SK-N-SH (cell line): ENCODE results near the gene GNG13. TPM values are rescaled to one million over a fixed set of nuclear protein-coding genes. Genes with fewer than 3 reads are reported as not detected.

Source experiments
- CTCF ChIA-PET: fragments of 300-600, 350-600 bp; formaldehyde crosslinking; extraction: SDS; loops from one replicate; lab custom pipeline; 2021; lab: Yijun Ruan, JAX
- POLR2A ChIA-PET: fragments of 350-600 bp; sonication (Branson Sonifier 250); formaldehyde crosslinking; extraction: SDS; loops from one replicate; lab custom pipeline; 2020; ENCODE audit warnings: antibody characterized with exemption, inconsistent platforms; lab: Yijun Ruan, JAX
- DNase-seq: peaks from one replicate; pipeline ENCODE4 v3.0.0; 2012
- H2AFZ ChIP-seq: fragments of 200-600 bp; sonication (generic); 2 replicates; pipeline ENCODE4 v1.8.1; 2016; ENCODE audit warnings: antibody characterized with exemption, mild to moderate bottlenecking, low read depth
- H3F3A ChIP-seq: fragments of 200-600 bp; sonication (generic); replicated peaks from 2 replicates; pipeline ENCODE3; 2016; ENCODE audit warnings: antibody characterized with exemption, mild to moderate bottlenecking; ENCODE audit not compliant: insufficient read depth
- H3K27ac ChIP-seq, 2 experiments: fragments of 200-500 bp in 1 of 2; fragments of 200-600 bp in 1 of 2; sonication (Bioruptor generic) in 1 of 2; sonication (generic), shearing (Covaris generic) in 1 of 2; 2 replicates each; pipeline versions ENCODE4 v1.5.1 to v1.6.1; 2014 to 2016; ENCODE audit warnings: low read depth in 2 of 2, inconsistent platforms in 1 of 2, low read length in 1 of 2, mild to moderate bottlenecking in 1 of 2, mixed read lengths in 1 of 2
- H3K27me3 ChIP-seq: fragments of 200-600 bp; sonication (generic), shearing (Covaris generic); 2 replicates; pipeline ENCODE4 v1.6.1; 2016; ENCODE audit warnings: mixed run types; ENCODE audit not compliant: insufficient read depth
- H3K36me3 ChIP-seq, 2 experiments: fragments of 200-500 bp in 1 of 2; fragments of 200-600 bp in 1 of 2; sonication (Bioruptor generic) in 1 of 2; sonication (generic) in 1 of 2; replicated peaks in 1 of 2; 2 replicates each; pipeline versions ENCODE3 to v1.5.1; 2014 to 2016; ENCODE audit warnings: low read length in 1 of 2, mild to moderate bottlenecking in 1 of 2; ENCODE audit not compliant: insufficient read depth in 2 of 2, control insufficient read depth in 1 of 2
- H3K4me1 ChIP-seq, 2 experiments: fragments of 200-500 bp in 1 of 2; fragments of 200-600 bp in 1 of 2; sonication (Bioruptor generic) in 1 of 2; sonication (generic), shearing (Covaris generic) in 1 of 2; 2 replicates each; pipeline versions ENCODE4 v1.5.1 to v1.6.1; 2014 to 2016; ENCODE audit warnings: low read depth in 1 of 2, low read length in 1 of 2, mixed run types in 1 of 2; ENCODE audit not compliant: insufficient read depth in 2 of 2, control insufficient read depth in 1 of 2
- H3K4me2 ChIP-seq: fragments of 200-600 bp; sonication (generic), shearing (Covaris generic); 2 replicates; pipeline ENCODE4 v1.6.1; 2017; ENCODE audit warnings: mixed run types
- H3K4me3 ChIP-seq, 2 experiments: fragments of 200-500 bp in 1 of 2; fragments of 200-600 bp in 1 of 2; sonication (Bioruptor generic) in 1 of 2; sonication (generic), shearing (Covaris generic) in 1 of 2; 2 replicates each; pipeline versions ENCODE4 v1.5.1 to v1.8.1; 2014 to 2016; ENCODE audit warnings: low read depth in 2 of 2, inconsistent platforms in 1 of 2, low read length in 1 of 2, mild to moderate bottlenecking in 1 of 2, mixed read lengths in 1 of 2, moderate library complexity in 1 of 2
- H3K79me2 ChIP-seq: fragments of 200-600 bp; sonication (generic); 2 replicates; pipeline ENCODE4 v1.8.1; 2017; ENCODE audit warnings: mild to moderate bottlenecking; ENCODE audit not compliant: insufficient read depth
- H3K9ac ChIP-seq: fragments of 200-600 bp; sonication (generic); 2 replicates; pipeline ENCODE4 v1.6.1; 2017; ENCODE audit warnings: mixed run types
- H3K9me2 ChIP-seq: fragments of 200-600 bp; sonication (generic); 2 replicates; pipeline ENCODE4 v1.6.1; 2017; ENCODE audit warnings: mixed run types
- H3K9me3 ChIP-seq: fragments of 200-600 bp; sonication (generic); 2 replicates; pipeline ENCODE4 v1.6.1; 2017; ENCODE audit warnings: mixed run types, mild to moderate bottlenecking, moderate library complexity
- H4K20me1 ChIP-seq: fragments of 200-600 bp; sonication (generic); 2 replicates; pipeline ENCODE4 v1.6.1; 2017; ENCODE audit warnings: mild to moderate bottlenecking, mixed run types; ENCODE audit not compliant: insufficient read depth
- CHD2 ChIP-seq: fragments of 150-350 bp; IDR thresholded peaks from 2 replicates; pipeline ENCODE4 v1.6.1; 2018; ENCODE audit warnings: low read length; ENCODE audit not compliant: partially characterized antibody
- ELF1 ChIP-seq: IDR thresholded peaks from 2 replicates; pipeline ENCODE4 v1.4.0; 2012
- EP300 ChIP-seq, 2 experiments: IDR thresholded peaks; 2 replicates each; pipeline versions ENCODE4 v1.4.0 to v1.6.1; 2012; ENCODE audit warnings: borderline replicate concordance in 1 of 2, low read depth in 1 of 2, low read length in 1 of 2
- EZH2phosphoT487 ChIP-seq: fragments of 200-600 bp; sonication (generic); IDR thresholded peaks from 2 replicates; pipeline ENCODE4 v1.6.1; 2017; ENCODE audit warnings: low read depth, mixed run types, mild to moderate bottlenecking, antibody characterized with exemption, moderate library complexity, borderline replicate concordance
- GABPA ChIP-seq: IDR thresholded peaks from 2 replicates; pipeline ENCODE4 v1.4.0; 2012; ENCODE audit warnings: low read depth, mild to moderate bottlenecking
- MEF2A ChIP-seq: IDR thresholded peaks from 2 replicates; pipeline ENCODE4 v1.4.0; 2012; ENCODE audit warnings: low read depth, borderline replicate concordance
- NFIC ChIP-seq: IDR thresholded peaks from 2 replicates; pipeline ENCODE4 v1.4.0; 2012; ENCODE audit warnings: borderline replicate concordance
- NRF1 ChIP-seq: IDR thresholded peaks from 2 replicates; pipeline ENCODE4 v1.6.1; 2012; ENCODE audit warnings: low read depth, mild to moderate bottlenecking, low read length
- POLR2AphosphoS5 ChIP-seq: IDR thresholded peaks from 2 replicates; pipeline ENCODE4 v1.6.1; 2012; ENCODE audit warnings: low read depth, low read length
- SIN3A ChIP-seq: IDR thresholded peaks from 2 replicates; pipeline ENCODE4 v1.6.1; 2012; ENCODE audit warnings: low read depth, mild to moderate bottlenecking, low read length, moderate library complexity, borderline replicate concordance
- TAF1 ChIP-seq: IDR thresholded peaks from 2 replicates; pipeline ENCODE4 v1.6.1; 2012; ENCODE audit warnings: low read depth, mild to moderate bottlenecking, low read length, moderate library complexity, borderline replicate concordance
- TCF12 ChIP-seq: IDR thresholded peaks from 2 replicates; pipeline ENCODE4 v1.4.0; 2012
- YY1 ChIP-seq: IDR thresholded peaks from 2 replicates; pipeline ENCODE4 v1.4.0; 2012; ENCODE audit warnings: low read depth, mild to moderate bottlenecking
- WGBS: methylation state at CpG from one replicate; pipeline ENCODE4 v1.1.6; 2017; ENCODE audit warnings: low lambda C conversion rate; 5-methylcytosine and 5-hydroxymethylcytosine counted together
- polyA plus RNA-seq, 3 experiments: library from polyadenylated mRNA; depleted of rRNA; stranded (reverse); fragments of >200 nt; gene quantifications; 2 replicates each; pipeline ENCODE4 v1.2.3, GENCODE V29; 2012
- TF ChIP-seq, protein P1 (sequence below): fragments of 150-350 bp; IDR thresholded peaks from 2 replicates; pipeline ENCODE4 v1.6.1; 2017; ENCODE audit warnings: antibody characterized with exemption, low read length, low read depth, borderline replicate concordance
- TF ChIP-seq, protein P2 (sequence below): IDR thresholded peaks from 2 replicates; pipeline ENCODE4 v1.4.0; 2012; ENCODE audit warnings: low read depth
- TF ChIP-seq, protein P3 (sequence below): IDR thresholded peaks from 2 replicates; pipeline ENCODE4 v1.4.0; 2012; ENCODE audit warnings: low read depth, borderline replicate concordance
- TF ChIP-seq, protein P4 (sequence below): IDR thresholded peaks from 2 replicates; pipeline ENCODE4; 2012
- TF ChIP-seq, protein P5 (sequence below): IDR thresholded peaks from 2 replicates; pipeline ENCODE4 v1.4.0; 2012; ENCODE audit warnings: low read depth, borderline replicate concordance
- TF ChIP-seq, protein P6 (sequence below): IDR thresholded peaks from 2 replicates; pipeline ENCODE4 v1.6.1; 2012; ENCODE audit warnings: mild to moderate bottlenecking, low read depth, low read length, moderate library complexity

The GNG13 gene
- polyA plus RNA-seq, 1 of the 3 experiments (the other 2 are of a cell fraction): not detected

DNA sequence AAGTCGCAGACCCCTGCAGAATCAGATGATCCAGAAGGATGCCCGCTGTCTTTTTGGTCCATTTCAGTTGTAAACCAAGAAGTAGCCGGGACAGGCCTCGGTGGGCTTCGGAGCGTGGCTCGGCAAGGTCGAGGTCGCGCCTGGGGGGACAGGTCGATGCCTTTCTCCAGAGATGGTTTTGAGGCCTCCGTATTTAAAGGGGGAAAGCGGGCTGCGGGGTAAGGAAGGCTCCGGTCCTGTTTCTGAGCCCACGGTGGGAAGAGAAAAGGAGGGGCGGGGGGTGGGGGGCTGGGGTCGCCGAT is 7.5 kb upstream of the GNG13 start (continued):
- TF ChIP-seq, protein P1, sequence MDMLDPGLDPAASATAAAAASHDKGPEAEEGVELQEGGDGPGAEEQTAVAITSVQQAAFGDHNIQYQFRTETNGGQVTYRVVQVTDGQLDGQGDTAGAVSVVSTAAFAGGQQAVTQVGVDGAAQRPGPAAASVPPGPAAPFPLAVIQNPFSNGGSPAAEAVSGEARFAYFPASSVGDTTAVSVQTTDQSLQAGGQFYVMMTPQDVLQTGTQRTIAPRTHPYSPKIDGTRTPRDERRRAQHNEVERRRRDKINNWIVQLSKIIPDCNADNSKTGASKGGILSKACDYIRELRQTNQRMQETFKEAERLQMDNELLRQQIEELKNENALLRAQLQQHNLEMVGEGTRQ: no peak
- TF ChIP-seq MEF2A: no peak

DNA sequence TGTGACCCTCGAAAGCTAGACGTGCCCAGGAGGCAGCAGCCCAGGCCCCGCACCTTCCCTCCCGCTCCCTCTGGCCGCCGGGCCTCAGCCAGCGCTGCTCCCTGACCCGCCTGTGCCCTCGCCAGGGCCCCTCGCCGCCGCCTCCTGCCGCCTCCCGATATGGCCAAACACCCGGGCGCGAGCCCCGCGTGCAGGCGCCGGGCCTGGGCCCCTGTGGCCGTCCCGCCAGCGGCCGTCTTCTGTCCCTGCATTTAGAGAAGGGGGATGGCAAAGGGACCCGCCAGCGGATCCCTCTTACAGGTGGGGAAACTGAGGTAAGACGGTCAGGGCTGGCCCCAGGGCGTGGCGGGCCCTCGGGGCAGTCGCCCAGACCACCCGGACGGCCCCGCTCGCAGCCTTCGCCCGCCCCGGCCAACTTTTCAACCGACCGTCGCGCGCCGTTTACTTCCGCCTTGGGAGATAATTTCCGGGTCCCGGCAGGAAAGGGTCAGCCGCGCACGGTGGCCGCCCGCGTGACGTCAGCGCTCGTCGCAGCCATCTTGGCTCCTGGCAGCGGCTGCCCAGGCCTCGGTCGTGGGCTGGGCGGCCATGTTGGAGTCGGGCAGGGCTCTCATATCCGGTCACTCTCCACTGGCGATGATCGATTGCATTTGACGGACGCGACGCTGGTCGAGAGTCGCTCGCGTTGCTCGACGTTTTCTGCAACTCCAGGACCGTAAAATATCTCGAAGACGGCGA is 7.0 kb upstream of the GNG13 start:
- Histone ChIP-seq H3K36me3 (no peaks in the 10 kb centered on the region), H3K9ac (peak overlapping the region; percentile 84), H3K9me2 (no peaks in the 10 kb centered on the region), H3K27ac (peak overlapping the region; percentile 71 to 80), H3K79me2 (peaks cover 4% of the 10 kb centered on the region), H3K9me3 (no peaks in the 10 kb centered on the region), H3K4me2 (peak overlapping the region; percentile 83), H3K27me3 (no peaks in the 10 kb centered on the region), H3K4me1 (peaks cover 0 to 18% of the 10 kb centered on the region in 2 experiments; a peak in 1 of 4 replicates), H4K20me1 (no peaks in the 10 kb centered on the region), H2AFZ (peak overlapping the region; percentile 86), H3K4me3 (peak overlapping the region; percentile 82 to 94), H3F3A (no peaks in the 10 kb centered on the region)
- TF ChIP-seq, protein P2, sequence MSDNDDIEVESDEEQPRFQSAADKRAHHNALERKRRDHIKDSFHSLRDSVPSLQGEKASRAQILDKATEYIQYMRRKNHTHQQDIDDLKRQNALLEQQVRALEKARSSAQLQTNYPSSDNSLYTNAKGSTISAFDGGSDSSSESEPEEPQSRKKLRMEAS: peak; percentile 94
- TF ChIP-seq, protein P3, sequence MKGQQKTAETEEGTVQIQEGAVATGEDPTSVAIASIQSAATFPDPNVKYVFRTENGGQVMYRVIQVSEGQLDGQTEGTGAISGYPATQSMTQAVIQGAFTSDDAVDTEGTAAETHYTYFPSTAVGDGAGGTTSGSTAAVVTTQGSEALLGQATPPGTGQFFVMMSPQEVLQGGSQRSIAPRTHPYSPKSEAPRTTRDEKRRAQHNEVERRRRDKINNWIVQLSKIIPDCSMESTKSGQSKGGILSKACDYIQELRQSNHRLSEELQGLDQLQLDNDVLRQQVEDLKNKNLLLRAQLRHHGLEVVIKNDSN: 0 out of 2 replicates have a peak, but pooled peaks have one; percentile 6
- TF ChIP-seq, protein P4, sequence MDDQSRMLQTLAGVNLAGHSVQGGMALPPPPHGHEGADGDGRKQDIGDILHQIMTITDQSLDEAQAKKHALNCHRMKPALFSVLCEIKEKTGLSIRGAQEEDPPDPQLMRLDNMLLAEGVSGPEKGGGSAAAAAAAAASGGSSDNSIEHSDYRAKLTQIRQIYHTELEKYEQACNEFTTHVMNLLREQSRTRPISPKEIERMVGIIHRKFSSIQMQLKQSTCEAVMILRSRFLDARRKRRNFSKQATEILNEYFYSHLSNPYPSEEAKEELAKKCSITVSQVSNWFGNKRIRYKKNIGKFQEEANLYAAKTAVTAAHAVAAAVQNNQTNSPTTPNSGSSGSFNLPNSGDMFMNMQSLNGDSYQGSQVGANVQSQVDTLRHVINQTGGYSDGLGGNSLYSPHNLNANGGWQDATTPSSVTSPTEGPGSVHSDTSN: peak; percentile 92
- TF ChIP-seq, protein P5, sequence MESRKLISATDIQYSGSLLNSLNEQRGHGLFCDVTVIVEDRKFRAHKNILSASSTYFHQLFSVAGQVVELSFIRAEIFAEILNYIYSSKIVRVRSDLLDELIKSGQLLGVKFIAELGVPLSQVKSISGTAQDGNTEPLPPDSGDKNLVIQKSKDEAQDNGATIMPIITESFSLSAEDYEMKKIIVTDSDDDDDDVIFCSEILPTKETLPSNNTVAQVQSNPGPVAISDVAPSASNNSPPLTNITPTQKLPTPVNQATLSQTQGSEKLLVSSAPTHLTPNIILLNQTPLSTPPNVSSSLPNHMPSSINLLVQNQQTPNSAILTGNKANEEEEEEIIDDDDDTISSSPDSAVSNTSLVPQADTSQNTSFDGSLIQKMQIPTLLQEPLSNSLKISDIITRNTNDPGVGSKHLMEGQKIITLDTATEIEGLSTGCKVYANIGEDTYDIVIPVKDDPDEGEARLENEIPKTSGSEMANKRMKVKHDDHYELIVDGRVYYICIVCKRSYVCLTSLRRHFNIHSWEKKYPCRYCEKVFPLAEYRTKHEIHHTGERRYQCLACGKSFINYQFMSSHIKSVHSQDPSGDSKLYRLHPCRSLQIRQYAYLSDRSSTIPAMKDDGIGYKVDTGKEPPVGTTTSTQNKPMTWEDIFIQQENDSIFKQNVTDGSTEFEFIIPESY: no peak
- TF ChIP-seq POLR2AphosphoS5 (peak; percentile 81), CHD2 (peak; percentile 56), GABPA (peak; percentile 94), ELF1 (peak; percentile 95), TAF1 (peak; percentile 90), NFIC (no peak), YY1 (peak; percentile 99), NRF1 (peak; percentile 81), EP300 (IDR thresholded peaks at IDR 0.05; ENCODE audit: borderline replicate concordance in 1 of 2, low read depth in 1 of 2, low read length in 1 of 2) (no peak), TCF12 (0 out of 2 replicates have a peak, but pooled peaks have one; percentile 7), EZH2phosphoT487 (no peak), SIN3A (peak; percentile 59; the same call in 1 of the 2 replicates)
- TF ChIP-seq, protein P6, sequence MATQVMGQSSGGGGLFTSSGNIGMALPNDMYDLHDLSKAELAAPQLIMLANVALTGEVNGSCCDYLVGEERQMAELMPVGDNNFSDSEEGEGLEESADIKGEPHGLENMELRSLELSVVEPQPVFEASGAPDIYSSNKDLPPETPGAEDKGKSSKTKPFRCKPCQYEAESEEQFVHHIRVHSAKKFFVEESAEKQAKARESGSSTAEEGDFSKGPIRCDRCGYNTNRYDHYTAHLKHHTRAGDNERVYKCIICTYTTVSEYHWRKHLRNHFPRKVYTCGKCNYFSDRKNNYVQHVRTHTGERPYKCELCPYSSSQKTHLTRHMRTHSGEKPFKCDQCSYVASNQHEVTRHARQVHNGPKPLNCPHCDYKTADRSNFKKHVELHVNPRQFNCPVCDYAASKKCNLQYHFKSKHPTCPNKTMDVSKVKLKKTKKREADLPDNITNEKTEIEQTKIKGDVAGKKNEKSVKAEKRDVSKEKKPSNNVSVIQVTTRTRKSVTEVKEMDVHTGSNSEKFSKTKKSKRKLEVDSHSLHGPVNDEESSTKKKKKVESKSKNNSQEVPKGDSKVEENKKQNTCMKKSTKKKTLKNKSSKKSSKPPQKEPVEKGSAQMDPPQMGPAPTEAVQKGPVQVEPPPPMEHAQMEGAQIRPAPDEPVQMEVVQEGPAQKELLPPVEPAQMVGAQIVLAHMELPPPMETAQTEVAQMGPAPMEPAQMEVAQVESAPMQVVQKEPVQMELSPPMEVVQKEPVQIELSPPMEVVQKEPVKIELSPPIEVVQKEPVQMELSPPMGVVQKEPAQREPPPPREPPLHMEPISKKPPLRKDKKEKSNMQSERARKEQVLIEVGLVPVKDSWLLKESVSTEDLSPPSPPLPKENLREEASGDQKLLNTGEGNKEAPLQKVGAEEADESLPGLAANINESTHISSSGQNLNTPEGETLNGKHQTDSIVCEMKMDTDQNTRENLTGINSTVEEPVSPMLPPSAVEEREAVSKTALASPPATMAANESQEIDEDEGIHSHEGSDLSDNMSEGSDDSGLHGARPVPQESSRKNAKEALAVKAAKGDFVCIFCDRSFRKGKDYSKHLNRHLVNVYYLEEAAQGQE: 0 out of 2 replicates have a peak, but pooled peaks have one; percentile 4
- DNase-seq: peak; percentile 99
- 37% methylated on average over 18 of the region's 80 CpGs for WGBS
- ChIA-PET CTCF (interaction anchor here (1.5 kb wide), 1 partner anchor 250 kb away, joined by 4 read pairs; no protein-coding TSS in a partner anchor), POLR2A (no interaction called here)
